GM13977 (cell line): Measurements from ENCODE around the gene BICRA.
"Not testable (repeated sequence)": the region's sequence is repeated elsewhere in the genome, so short reads cannot be mapped to it uniquely, and the experiment has no call there.

Experiments
- DNase-seq: peaks from one replicate; pipeline ENCODE4 v3.0.0; 2012; ENCODE audit warnings: low spot score
- in situ Hi-C: fragments of 300-500 bp; cut with MboI; formaldehyde crosslinking; loops from one replicate; pipeline ENCODE4 v1.12.0; 2022; ENCODE audit warnings: low sequenced_read_pairs, low pct_unique_long_range_greater_than_20kb, mixed read lengths, inconsistent platforms; ENCODE audit not compliant: unreplicated experiment
- TF ChIP-seq, protein P1 (sequence below): IDR thresholded peaks from 2 replicates; pipeline ENCODE4 v1.5.1; 2012; ENCODE audit warnings: mild to moderate bottlenecking, control low read depth; ENCODE audit not compliant: insufficient read depth; ENCODE audit errors: extremely low read depth, missing control alignments

The BICRA gene

DNA sequence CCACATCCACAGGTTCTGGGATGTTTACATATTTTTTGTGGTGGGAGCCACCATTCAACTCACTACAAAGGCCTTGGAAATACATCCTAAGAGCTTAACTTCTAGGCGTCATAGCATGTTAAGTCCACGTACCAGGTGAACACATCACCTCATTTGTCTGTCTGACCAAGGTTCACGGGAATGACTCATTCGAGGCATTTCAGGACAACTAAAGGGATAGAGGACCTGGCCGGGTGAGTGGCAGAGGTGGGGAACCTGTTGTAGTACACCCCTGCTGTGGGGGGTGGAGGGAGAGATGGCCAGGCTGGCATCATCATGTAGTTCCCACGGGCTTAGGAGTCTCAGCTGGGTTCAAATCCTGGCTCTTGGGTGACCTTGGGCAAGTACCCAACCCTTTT is 51.5 kb downstream of the BICRA start:
- TF ChIP-seq, protein P1, sequence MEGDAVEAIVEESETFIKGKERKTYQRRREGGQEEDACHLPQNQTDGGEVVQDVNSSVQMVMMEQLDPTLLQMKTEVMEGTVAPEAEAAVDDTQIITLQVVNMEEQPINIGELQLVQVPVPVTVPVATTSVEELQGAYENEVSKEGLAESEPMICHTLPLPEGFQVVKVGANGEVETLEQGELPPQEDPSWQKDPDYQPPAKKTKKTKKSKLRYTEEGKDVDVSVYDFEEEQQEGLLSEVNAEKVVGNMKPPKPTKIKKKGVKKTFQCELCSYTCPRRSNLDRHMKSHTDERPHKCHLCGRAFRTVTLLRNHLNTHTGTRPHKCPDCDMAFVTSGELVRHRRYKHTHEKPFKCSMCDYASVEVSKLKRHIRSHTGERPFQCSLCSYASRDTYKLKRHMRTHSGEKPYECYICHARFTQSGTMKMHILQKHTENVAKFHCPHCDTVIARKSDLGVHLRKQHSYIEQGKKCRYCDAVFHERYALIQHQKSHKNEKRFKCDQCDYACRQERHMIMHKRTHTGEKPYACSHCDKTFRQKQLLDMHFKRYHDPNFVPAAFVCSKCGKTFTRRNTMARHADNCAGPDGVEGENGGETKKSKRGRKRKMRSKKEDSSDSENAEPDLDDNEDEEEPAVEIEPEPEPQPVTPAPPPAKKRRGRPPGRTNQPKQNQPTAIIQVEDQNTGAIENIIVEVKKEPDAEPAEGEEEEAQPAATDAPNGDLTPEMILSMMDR, result no peak
- DNase-seq, result no peak
- in situ Hi-C loops, result no loop called here

DNA sequence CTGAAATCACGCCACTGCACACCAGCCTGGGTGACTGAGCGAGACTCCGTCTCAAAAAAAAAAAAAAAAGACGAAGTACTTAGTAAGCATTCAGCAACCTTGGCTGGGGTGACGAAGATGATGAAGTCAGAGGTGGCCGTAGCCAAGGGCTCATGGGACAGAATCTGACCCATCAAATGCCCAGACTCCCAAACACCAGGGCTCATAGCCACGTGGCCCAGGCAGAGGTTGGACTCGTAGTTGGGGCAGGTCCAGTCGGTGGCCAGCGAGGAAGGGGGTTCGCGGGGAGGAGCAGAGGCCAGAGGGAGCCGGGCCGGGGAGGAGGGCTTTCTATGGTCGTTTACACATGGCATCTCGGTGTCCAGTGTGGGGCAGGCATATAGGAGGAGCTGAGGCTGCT is 52.2 kb downstream of the BICRA start:
- in situ Hi-C loops, result no loop called here
- no peak for DNase-seq
- TF ChIP-seq, protein P1, result no peak

DNA sequence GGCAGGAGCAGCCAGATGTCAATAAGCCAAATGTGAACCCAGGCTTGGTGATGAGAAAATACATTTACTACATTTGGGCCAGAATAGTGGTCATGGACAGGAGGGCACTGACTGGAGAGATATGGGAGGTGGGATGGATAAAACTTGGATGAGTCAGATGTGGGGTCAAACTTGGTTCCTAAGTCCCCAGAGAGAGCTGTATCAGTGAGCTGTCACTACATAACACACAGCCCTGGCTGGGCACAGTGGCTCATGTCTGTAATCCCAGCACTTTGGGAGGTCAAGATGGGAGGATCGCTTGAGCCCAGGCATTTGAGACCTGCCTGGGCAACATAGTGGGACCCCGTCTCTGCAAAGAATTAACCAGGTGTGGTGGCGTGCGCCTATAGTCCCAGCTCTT is 52.7 kb downstream of the BICRA start:
- TF ChIP-seq, protein P1, result no peak
- in situ Hi-C loops, result no loop called here
- no peak for DNase-seq

DNA sequence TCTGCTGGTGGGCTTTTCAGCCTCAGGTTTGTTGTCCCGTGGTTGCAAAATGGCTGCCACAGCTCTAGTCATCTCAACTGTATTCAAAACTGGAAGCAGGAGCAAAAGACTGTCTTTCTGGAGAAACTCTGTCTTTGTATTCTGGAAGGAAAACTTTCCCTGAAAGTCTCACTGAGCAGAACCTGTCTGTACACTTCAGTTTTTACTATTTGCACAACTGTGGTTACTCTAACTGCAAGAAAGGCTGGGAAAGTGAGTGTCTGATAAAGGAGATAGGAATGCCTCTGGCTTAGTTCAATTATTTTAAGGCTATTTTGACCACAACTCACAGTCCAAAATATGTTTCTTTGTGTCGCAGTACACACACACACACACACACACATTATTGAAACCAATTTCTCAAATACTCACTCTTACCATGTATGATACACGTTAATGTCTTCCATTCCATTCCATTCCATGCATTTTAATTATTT is 54.5 kb downstream of the BICRA start:
- no peak for DNase-seq
- in situ Hi-C loops, result no loop called here
- TF ChIP-seq, protein P1, result no peak

DNA sequence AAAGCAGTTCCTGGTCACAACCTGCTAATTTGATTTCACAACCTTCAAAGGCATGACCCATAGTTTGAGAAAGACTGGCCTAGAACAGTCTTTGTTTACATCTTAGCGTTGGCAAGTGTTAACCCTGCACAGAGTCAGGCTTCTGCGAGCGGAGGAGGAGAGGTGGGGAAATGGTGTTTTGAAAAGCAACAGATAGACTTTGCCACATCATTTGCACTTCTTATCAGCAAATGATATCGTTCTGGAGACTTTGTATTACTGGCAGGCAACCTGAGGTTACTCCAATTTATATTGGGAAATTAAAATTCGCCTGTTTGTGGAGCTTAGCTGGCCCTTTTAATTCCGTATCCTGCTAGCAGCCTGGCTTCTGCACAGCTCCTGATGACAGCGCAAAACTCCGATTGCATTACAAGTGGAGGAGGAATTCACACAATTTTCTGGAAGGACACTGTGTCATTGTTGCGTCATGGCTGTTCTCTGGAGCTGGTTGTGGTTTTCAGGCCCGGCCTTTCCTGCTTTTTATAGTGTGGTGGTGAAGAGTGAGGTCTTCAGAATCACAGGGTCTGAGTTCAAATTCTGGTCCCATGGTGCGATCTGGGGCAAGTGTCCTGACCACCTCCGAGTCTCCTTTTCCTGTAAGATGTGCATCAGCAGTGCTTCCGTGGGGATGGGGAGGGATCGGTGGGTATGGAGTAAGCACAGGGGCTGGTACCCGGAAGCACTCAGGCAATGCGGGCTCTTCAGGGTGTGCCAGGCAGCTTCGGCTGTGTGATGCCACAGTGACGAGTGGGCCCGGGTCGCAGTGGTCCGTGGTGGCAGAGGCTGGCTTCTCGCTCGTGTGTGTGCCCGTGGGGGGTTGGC is 55.2 kb downstream of the BICRA start:
- TF ChIP-seq, protein P1, result no peak
- in situ Hi-C loops, result no loop called here
- no peak for DNase-seq

DNA sequence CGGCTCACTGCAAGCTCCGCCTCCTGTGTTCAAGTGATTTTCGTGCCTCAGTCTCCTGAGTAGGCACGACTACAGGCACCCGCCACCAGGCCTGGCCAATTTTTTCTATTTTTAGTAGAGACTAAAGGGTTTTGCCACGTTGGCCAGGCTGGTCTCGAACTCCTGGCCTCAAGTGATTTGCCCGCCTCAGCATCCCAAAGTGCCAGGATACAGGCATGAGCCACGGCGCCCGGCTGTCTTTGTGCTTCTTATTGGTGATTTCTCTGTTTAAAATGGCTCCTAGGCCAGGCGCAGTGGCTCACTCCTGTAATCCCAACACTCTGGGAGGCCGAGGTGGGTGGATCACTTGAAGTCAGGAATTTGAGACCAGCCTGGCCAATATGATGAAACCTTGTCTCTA is 59.6 kb downstream of the BICRA start:
- in situ Hi-C loops, DNase-seq: not testable (repeated sequence)

DNA sequence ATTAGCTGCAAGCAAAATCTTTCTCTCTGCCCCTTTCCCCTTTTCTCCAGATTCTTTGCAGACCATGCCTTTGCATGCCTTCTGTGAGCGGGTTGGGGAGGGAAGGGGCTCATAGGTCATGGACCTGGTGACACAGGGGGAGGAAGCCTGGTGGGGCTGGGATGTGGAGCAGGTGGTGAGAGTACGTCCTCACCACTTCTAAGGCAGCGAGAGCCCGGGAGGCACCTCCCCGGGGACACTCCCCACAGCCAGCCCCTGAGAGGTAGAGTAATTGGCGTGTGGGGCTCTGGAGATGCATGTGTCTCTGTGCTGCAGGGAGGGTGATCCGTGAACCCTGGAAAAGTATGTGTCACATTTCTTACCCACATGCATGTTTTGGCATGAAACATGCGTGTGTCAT is 61.8 kb downstream of the BICRA start:
- in situ Hi-C loops, result no loop called here
- DNase-seq, result no peak
- TF ChIP-seq, protein P1, result no peak
